Measurements from ENCODE around the gene ARID4A.
A peak's percentile ranks its signal among the peaks of the same experiment; 100 is the strongest.
"Not testable (repeated sequence)": the region's sequence is repeated elsewhere in the genome, so short reads cannot be mapped to it uniquely, and the experiment has no call there.

Gene ARID4A

DNA sequence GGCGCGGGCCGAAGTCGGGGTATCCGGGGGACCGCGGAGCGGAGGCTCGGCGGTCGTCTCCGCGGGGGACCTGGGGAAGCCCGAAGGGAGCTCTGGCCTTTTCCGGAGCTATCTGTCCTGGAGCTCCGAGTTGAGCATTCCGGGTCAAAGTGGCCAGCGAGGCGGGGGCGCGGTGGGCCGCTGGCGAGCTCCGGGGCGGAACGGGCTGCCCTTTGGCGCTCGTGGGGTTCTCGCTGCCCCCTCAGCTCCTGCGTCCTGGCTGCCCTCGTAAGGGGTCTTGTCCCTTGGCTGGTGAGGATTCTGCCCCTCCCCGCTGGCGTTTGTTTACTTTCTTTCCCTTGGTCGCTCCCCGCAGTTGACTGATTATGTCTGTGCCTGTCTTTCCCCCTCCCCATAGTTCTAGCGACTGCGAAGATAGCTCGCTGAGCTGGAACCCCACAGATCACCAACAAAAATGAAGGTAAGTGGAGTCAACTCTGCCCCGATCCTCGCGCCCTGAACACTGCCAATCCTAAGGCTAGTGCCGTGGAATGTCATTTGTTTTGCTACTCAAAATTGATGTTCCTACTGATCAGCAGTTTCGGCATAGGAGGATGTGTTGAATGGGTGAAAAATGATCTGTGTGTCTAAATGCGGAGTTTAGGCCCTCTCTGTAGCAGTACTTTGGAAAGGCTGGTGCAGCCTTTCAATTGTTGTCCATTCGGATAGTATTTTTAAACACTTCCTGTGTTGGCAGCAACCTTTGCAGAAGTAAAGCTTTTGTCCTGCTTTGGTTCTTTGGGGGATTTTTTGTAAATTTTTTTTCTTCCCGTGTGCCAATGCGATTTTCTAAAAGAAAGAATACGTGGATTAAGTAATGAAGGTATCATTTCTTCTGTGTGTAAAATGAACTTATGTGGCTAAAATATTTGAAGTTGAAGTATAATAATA, 1.3 kb downstream of the ARID4A start:
- Mint-ChIP-seq H3K27ac (peak overlapping the region; percentile 82), H3K27me3 (no peaks in the 10 kb centered on the region), H3K9me3 (no peaks in the 10 kb centered on the region), H3K36me3 (peaks cover 10% of the 10 kb centered on the region), H3K4me1 (peaks cover 17% of the 10 kb centered on the region), H3K4me3 (peak overlapping the region; percentile 93)
- no peak for ATAC-seq (ENCODE audit: low read depth)
- DNase-seq (ENCODE audit: low spot score in 2 of 2), result peak in 1 of 2 donors; percentile 2

- H3K4me1 Mint-ChIP-seq, result peaks cover 9% of the 10 kb centered on the region
- no peak for ATAC-seq (ENCODE audit: low read depth)
- H3K27ac Mint-ChIP-seq, result no peak overlapping the region
- no peak overlapping the region for H3K4me3 Mint-ChIP-seq
- DNase-seq (ENCODE audit: low spot score in 2 of 2), result no peak
- H3K9me3 Mint-ChIP-seq, result no peaks in the 10 kb centered on the region
- H3K36me3 Mint-ChIP-seq, result peaks cover 7% of the 10 kb centered on the region
- no peaks in the 10 kb centered on the region for H3K27me3 Mint-ChIP-seq
These were observed 3.1 kb downstream of the ARID4A start for GRCh38 chr14:58301416-58301815.

DNA sequence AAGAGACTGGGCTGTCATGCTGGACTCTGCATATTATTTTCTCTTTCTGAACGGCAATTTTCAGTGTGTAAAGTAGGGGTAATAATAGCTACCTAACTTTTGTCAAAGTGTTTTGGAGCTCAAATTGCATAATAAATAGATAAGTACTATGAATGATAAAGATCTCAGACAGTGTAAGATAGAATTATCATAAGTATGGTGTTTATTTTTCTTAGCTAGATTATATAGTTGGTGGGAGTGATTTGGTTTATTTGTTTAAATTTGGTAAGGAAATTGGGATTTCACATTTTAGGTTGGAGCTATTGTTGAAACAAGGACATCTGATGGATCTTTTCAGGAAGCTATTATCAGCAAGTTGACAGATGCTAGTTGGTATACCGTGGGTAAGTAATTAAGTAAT, 7.4 kb downstream of the ARID4A start:
- Mint-ChIP-seq H3K27ac (no peak overlapping the region), H3K36me3 (peaks cover 11% of the 10 kb centered on the region)

GRCh38 chr14:58307597-58308316, 9.4 kb downstream of the ARID4A start:
- Mint-ChIP-seq H3K4me1 (peaks cover 8% of the 10 kb centered on the region), H3K27me3 (no peaks in the 10 kb centered on the region), H3K4me3 (no peak overlapping the region), H3K27ac (peak overlapping the region; percentile 62), H3K36me3 (peaks cover 8% of the 10 kb centered on the region), H3K9me3 (no peaks in the 10 kb centered on the region)
- ATAC-seq (ENCODE audit: low read depth), result no peak
- no peak for DNase-seq (ENCODE audit: low spot score in 2 of 2)

More for the DNA sequence above, 7.4 kb downstream of the ARID4A start:
- Mint-ChIP-seq H3K27me3 (no peaks in the 10 kb centered on the region), H3K4me1 (peaks cover 8% of the 10 kb centered on the region), H3K9me3 (no peaks in the 10 kb centered on the region), H3K4me3 (no peak overlapping the region)
- ATAC-seq (ENCODE audit: low read depth) (no peak), DNase-seq (ENCODE audit: low spot score in 2 of 2) (no peak)

DNA sequence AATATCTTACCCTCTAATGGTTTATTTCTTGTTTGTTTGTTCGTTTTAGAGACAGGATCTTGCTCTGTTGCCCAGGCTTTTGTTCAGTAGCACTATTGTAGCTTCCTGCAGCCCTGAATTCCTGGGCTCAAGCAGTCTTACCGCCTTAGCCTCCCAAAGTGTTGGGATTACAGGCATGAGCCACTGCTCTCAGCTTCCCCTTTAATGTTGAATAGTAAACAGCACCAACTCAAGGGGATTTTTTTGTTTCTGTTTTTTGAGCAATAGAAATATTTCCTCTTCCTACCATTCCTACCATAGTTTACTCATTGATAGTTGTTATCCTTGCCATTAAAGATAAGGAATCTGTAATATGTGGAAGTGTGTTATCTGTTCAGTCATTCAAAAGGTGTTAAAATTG, 10.7 kb downstream of the ARID4A start:
- peak overlapping the region; percentile 38 for H3K27ac Mint-ChIP-seq
- H3K4me3 Mint-ChIP-seq, result no peak overlapping the region
- DNase-seq (ENCODE audit: low spot score in 2 of 2) (no peak), ATAC-seq (ENCODE audit: low read depth) (no peak)
- no peaks in the 10 kb centered on the region for H3K27me3 Mint-ChIP-seq
- H3K4me1 Mint-ChIP-seq, result peaks cover 5% of the 10 kb centered on the region
- H3K9me3 Mint-ChIP-seq, result no peaks in the 10 kb centered on the region
- peaks cover 10% of the 10 kb centered on the region for H3K36me3 Mint-ChIP-seq

DNA sequence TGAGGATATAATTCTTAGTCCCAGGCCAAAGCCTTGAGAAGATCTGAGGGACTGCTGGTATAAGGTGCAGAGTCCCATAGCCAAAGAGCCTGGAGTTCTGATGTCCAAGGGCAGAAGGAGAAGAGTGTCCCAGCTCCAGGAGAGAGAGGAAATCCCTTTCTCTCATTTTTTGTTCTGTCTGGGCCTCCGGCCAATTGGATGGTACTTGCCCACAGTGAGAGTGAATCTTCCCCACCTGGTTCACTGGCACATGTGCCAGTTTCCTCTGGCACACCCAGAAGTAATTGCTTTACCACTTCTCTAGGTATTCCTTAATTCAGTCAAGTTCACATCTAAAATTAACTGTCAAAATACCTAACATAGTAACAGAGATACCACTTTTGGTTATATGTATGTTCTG, 15.3 kb downstream of the ARID4A start:
- no peak overlapping the region for H3K4me3 Mint-ChIP-seq
- H3K4me1 Mint-ChIP-seq, result peaks cover 6% of the 10 kb centered on the region
- no peak for ATAC-seq (ENCODE audit: low read depth)
- H3K27ac Mint-ChIP-seq, result peak overlapping the region; percentile 60
- no peaks in the 10 kb centered on the region for H3K9me3 Mint-ChIP-seq
- no peaks in the 10 kb centered on the region for H3K27me3 Mint-ChIP-seq
- peaks cover 15% of the 10 kb centered on the region for H3K36me3 Mint-ChIP-seq
- DNase-seq (ENCODE audit: low spot score in 2 of 2), result no peak

GRCh38 chr14:58315606-58316005, 17.3 kb downstream of the ARID4A start:
- no peak overlapping the region for H3K4me3 Mint-ChIP-seq
- H3K27ac Mint-ChIP-seq, result no peak overlapping the region
- peaks cover 2% of the 10 kb centered on the region for H3K4me1 Mint-ChIP-seq
- ATAC-seq (ENCODE audit: low read depth), result no peak
- H3K36me3 Mint-ChIP-seq, result peaks cover 13% of the 10 kb centered on the region
- DNase-seq (ENCODE audit: low spot score in 2 of 2), result no peak
- no peaks in the 10 kb centered on the region for H3K9me3 Mint-ChIP-seq
- no peaks in the 10 kb centered on the region for H3K27me3 Mint-ChIP-seq

DNA sequence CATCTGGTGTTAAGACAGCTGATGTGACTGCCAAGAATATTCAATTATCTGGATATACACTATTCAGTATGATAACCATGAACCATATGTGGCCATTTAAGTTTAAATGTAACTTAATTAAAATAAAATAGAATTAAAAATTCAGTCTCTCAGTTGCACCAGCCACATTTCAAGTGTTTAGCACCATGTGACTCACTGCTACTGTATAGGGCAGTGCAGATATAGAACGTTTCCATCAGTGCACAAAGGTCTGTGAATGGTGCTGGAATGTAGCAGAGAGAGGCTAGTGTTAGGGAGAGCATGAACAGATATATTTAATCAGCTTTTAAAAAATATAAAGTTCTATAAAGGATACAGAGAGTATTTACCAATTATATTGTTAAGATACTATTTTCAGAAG, 28.7 kb downstream of the ARID4A start:
- Mint-ChIP-seq H3K4me3 (no peak overlapping the region), H3K27ac (peak overlapping the region; percentile 60), H3K4me1 (peaks cover 10% of the 10 kb centered on the region), H3K36me3 (peaks cover 26% of the 10 kb centered on the region), H3K27me3 (no peaks in the 10 kb centered on the region), H3K9me3 (no peaks in the 10 kb centered on the region)
- DNase-seq (ENCODE audit: low spot score in 2 of 2) (no peak), ATAC-seq (ENCODE audit: low read depth) (no peak)

- H3K27me3 Mint-ChIP-seq, result no peaks in the 10 kb centered on the region
- DNase-seq (ENCODE audit: low spot score in 2 of 2) (peak; percentile 65 to 83), ATAC-seq (ENCODE audit: low read depth) (peak; percentile 99)
- no peaks in the 10 kb centered on the region for H3K9me3 Mint-ChIP-seq
- peaks cover 20% of the 10 kb centered on the region for H3K36me3 Mint-ChIP-seq
- peak overlapping the region; percentile 88 for H3K27ac Mint-ChIP-seq
- peak overlapping the region; percentile 37 for H3K4me3 Mint-ChIP-seq
- H3K4me1 Mint-ChIP-seq, result peaks cover 16% of the 10 kb centered on the region
These were observed 32.8 kb downstream of the ARID4A start for GRCh38 chr14:58331111-58331510.

- Mint-ChIP-seq H3K9me3 (no peaks in the 10 kb centered on the region), H3K4me3 (no peak overlapping the region), H3K27me3 (no peaks in the 10 kb centered on the region), H3K27ac (no peak overlapping the region), H3K4me1 (peaks cover 14% of the 10 kb centered on the region), H3K36me3 (peaks cover 15% of the 10 kb centered on the region)
- ATAC-seq (ENCODE audit: low read depth) (no peak), DNase-seq (ENCODE audit: low spot score in 2 of 2) (no peak)
These were observed 34.2 kb downstream of the ARID4A start for GRCh38 chr14:58332561-58332960.

DNA sequence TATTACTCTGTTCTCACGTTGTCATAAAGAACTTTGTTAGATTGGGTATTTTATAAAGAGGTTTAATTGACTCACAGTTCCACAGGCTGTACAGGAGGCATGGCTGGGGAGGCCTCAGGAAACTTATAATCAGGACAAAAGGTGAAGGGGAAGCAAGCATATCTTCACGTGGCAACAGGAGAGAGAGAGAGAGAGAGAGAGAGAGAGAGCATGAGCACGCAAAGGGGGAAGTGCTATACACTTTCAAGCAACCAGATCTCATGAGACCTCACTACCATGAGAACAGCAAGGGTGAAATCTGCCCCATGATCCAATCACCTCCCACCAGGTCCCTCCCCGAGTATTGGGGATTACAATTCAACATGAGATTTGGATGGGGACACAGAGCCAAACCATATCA, 41.3 kb downstream of the ARID4A start:
- not testable (repeated sequence) for DNase-seq (ENCODE audit: low spot score in 2 of 2); H3K4me3 Mint-ChIP-seq; H3K27me3 Mint-ChIP-seq; H3K9me3 Mint-ChIP-seq
- H3K4me1 Mint-ChIP-seq, result peaks cover 14% of the 10 kb centered on the region
- peak overlapping the region; percentile 22 for H3K27ac Mint-ChIP-seq
- ATAC-seq (ENCODE audit: low read depth), result peak; percentile 43
- H3K36me3 Mint-ChIP-seq, result peaks cover 28% of the 10 kb centered on the region

- DNase-seq (ENCODE audit: low spot score in 2 of 2), result no peak
- H3K36me3 Mint-ChIP-seq, result peaks cover 23% of the 10 kb centered on the region
- no peak for ATAC-seq (ENCODE audit: low read depth)
- H3K9me3 Mint-ChIP-seq, result no peaks in the 10 kb centered on the region
- H3K27me3 Mint-ChIP-seq, result no peaks in the 10 kb centered on the region
- no peak overlapping the region for H3K4me3 Mint-ChIP-seq
- peaks cover 9% of the 10 kb centered on the region for H3K4me1 Mint-ChIP-seq
- H3K27ac Mint-ChIP-seq, result peak overlapping the region; percentile 2
These were observed 42.9 kb downstream of the ARID4A start for GRCh38 chr14:58341152-58341748.

- ATAC-seq (ENCODE audit: low read depth), result not testable (repeated sequence)
These were observed 45.2 kb downstream of the ARID4A start for GRCh38 chr14:58343535-58343934.

More at GRCh38 chr14:58343535-58343934, 45.2 kb downstream of the ARID4A start:
- peaks cover 26% of the 10 kb centered on the region for H3K36me3 Mint-ChIP-seq
- not testable (repeated sequence) for H3K4me1 Mint-ChIP-seq; H3K4me3 Mint-ChIP-seq; H3K27ac Mint-ChIP-seq; DNase-seq (ENCODE audit: low spot score in 2 of 2); H3K9me3 Mint-ChIP-seq; H3K27me3 Mint-ChIP-seq

Data from memory B cell (primary cell).